ENCODE measurements around the gene OPCML. TPM values are rescaled to one million over a fixed set of nuclear protein-coding genes. Genes with fewer than 3 reads are reported as not detected.

OPCML gene
- total RNA-seq, 1 donor, result not detected

DNA sequence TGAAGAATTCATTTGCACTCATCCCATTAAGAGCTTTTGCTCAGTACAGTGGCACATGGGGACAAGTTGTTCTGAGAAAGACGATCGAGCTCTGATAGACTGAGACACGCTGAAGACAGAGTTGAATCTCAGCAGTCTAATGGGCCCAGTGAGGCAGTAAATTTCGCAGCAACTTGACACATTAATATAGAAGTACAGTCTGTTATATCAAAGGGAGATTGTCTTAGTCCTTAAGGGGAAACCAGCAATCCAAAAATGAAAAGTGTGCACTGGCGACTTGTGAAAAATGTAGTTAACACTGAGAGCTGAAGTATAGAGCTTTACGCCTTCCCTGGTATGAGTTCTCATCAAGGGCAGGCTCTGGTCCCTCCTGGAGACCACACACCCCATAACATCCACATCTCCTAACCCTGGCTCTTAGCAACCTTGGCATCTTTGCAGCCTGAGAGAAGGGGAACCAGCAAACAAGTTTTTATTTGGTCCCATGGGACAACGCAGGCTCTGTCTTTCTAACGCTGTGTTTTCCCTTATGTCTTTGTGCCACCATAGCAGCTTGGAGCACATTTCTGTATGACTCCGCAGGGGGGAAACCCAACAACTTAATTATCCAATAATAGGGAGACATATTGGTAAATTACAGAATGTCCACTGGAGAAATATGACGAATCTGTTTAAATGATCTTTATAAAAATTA is 952.5 kb downstream of the OPCML start:
- no peak overlapping the region for H3K4me3 ChIP-seq (ENCODE audit: low read depth, low read length)
- no peak for TF ChIP-seq CTCF (IDR thresholded peaks at IDR 0.05; ENCODE audit: insufficient read depth, low read depth, low read length)
- no peak for DNase-seq (ENCODE audit: low read depth)

DNA sequence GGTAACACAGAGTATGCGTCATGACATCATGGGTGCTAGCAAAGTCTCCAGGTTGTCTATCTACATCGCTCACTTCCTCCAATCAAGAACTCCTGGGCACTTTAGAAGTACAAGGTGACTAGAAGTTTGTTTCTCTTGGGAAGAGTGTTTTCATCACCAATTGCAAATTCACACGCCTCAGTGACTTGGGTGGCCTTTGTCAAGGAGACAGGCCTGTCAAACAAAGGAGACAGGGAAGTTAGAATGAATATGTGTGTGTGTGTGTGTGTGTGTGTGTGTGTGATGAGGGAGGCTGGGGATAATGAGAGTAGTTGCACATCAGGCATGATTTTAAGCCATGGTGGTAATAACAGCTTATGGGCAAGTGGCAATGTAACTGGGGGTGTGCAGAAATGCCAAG is 953.2 kb downstream of the OPCML start:
- no peak for TF ChIP-seq CTCF (IDR thresholded peaks at IDR 0.05; ENCODE audit: insufficient read depth, low read depth, low read length)
- DNase-seq (ENCODE audit: low read depth), result no peak
- no peak overlapping the region for H3K4me3 ChIP-seq (ENCODE audit: low read depth, low read length)

GRCh38 chr11:132578580-132578979 is 953.7 kb downstream of the OPCML start:
- DNase-seq (ENCODE audit: low read depth), result no peak
- no peak overlapping the region for H3K4me3 ChIP-seq (ENCODE audit: low read depth, low read length)
- TF ChIP-seq CTCF (IDR thresholded peaks at IDR 0.05; ENCODE audit: insufficient read depth, low read depth, low read length), result no peak

GRCh38 chr11:132576706-132577105 is 955.6 kb downstream of the OPCML start:
- peak; percentile 57 for DNase-seq (ENCODE audit: low read depth)
- no peak for TF ChIP-seq CTCF (IDR thresholded peaks at IDR 0.05; ENCODE audit: insufficient read depth, low read depth, low read length)
- no peak overlapping the region for H3K4me3 ChIP-seq (ENCODE audit: low read depth, low read length)

DNA sequence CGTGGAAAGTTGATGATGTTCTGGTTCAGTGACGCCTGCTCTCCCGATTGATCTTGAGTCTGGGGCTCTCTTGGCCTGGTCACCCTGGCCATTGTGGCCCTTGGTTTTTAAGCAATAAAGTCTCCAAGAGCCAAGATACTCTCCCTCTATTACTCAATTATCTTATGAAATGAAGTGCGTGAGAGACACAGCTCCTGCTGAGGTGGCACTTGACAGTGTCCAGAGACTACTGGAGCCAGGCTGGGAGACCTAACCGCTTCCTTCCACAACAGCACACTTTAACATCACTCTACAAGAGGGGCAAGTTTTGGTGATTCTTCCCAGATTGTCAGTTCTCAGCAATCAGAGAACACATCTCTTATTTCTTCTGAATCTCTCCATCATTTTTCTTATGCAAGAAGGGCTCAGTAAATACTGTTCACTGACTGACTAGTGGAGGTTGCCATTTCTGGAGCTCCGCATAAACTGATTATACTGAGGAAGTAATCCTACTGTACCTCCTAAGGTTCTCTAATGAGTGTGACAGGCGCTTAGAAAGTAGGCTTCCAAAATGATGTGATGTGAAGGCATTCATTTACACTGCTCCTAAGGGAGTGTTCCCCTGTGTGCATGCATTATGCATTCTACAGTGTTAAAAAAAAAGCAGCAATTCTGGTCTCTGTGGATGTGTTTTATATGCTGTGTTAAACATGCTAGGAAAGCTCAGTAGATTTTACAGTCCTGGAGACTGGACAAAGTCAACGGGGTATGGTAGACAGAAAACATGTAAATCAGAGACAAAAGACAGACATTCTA is 968.0 kb downstream of the OPCML start:
- TF ChIP-seq CTCF (IDR thresholded peaks at IDR 0.05; ENCODE audit: insufficient read depth, low read depth, low read length), result no peak
- no peak for DNase-seq (ENCODE audit: low read depth)

GRCh38 chr11:132563050-132563449 is 969.3 kb downstream of the OPCML start:
- no peak for TF ChIP-seq CTCF (IDR thresholded peaks at IDR 0.05; ENCODE audit: insufficient read depth, low read depth, low read length)
- no peak overlapping the region for H3K4me3 ChIP-seq (ENCODE audit: low read depth, low read length)
- no peak for DNase-seq (ENCODE audit: low read depth)

More for the DNA sequence above, 968.0 kb downstream of the OPCML start:
- no peak overlapping the region for H3K4me3 ChIP-seq (ENCODE audit: low read depth, low read length)
